HG03060 (cell line): Measurements from ENCODE around the gene CRIM1.
"Not testable (repeated sequence)": the region's sequence is repeated elsewhere in the genome, so short reads cannot be mapped to it uniquely, and the experiment has no call there.

ENCODE experiments used
- ATAC-seq: cut with Tn5 transposase; IDR thresholded peaks from one replicate; pipeline ENCODE4 v1.9.1; 2021; ENCODE audit warnings: low read depth, moderate number of reproducible peaks; ENCODE audit not compliant: unreplicated experiment

The CRIM1 gene

DNA sequence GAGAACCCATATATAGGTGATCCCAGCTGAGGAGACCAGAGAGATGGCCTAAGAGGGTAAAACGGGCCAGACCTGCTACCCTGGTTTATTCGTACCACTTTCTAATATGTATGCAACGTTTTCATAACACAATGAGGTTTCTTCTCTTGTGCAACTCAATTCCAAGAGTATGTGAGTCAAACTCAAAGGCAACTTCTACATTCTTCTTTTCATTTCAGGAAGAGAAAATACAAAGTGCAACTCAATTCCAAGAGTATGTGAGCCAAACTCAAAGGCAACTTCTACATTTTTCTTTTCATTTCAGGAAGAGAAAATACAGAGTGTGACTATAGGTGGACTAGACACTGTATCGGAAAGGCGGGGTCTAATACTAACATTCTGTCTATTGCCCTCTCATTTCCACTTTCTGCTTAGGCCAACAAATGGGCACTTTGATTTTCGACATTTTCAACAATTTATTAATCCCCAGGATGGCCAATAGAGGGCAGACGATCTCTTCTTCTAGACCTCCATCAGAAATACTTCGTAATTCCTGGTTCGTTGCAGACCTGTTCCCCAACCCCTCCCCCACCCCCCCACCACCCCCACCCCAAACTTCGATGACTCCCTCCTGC, 3.7 kb upstream of the CRIM1 start:
- ATAC-seq: no peak

- no peak for ATAC-seq
Measured at GRCh38 chr2:36352701-36353100, 2.9 kb upstream of the CRIM1 start.

- ATAC-seq: no peak
Measured at GRCh38 chr2:36354811-36355150, 797 bp upstream of the CRIM1 start.

DNA sequence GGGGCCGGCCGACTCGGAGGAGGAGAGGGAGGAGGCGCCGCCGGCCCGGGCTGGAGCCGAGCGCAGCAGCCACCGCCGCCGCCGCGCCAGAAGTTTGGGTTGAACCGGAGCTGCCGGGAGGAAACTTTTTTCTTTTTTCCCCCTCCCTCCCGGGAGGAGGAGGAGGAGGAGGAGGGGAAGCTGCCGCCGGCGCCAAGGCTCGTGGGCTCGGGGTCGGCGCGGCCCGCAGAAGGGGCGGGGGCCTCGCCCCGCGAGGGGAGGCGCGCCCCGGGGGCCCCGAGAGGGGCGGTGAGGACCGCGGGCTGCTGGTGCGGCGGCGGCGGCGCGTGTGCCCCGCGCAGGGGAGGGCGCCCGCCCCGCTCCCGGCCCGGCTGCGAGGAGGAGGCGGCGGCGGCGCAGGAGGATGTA, 316 bp downstream of the CRIM1 start:
- ATAC-seq: no peak

DNA sequence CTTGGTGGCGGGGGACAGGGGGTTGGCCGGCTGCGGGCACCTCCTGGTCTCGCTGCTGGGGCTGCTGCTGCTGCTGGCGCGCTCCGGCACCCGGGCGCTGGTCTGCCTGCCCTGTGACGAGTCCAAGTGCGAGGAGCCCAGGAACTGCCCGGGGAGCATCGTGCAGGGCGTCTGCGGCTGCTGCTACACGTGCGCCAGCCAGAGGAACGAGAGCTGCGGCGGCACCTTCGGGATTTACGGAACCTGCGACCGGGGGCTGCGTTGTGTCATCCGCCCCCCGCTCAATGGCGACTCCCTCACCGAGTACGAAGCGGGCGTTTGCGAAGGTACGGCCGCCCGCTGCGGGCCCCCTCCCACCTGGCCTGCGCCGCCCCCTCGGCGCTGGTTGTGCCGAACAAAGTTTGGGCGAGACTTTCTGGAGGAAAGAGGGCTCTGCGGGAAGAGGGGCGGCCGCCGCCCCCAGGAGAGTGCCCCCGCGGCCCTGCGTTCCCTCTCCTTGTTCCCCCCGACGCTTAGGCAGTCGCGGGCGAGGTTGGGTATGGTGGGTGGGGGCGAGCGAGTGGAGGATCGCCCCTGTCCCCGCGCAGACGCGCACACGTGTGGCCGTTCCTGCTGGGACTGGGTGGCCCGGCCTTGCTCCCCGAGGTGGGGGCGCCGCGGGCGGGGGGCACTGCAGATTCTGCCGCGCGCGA, 866 bp downstream of the CRIM1 start:
- no peak for ATAC-seq

- ATAC-seq: peak; percentile 29
Measured at GRCh38 chr2:36356990-36357846, 1.6 kb downstream of the CRIM1 start.

DNA sequence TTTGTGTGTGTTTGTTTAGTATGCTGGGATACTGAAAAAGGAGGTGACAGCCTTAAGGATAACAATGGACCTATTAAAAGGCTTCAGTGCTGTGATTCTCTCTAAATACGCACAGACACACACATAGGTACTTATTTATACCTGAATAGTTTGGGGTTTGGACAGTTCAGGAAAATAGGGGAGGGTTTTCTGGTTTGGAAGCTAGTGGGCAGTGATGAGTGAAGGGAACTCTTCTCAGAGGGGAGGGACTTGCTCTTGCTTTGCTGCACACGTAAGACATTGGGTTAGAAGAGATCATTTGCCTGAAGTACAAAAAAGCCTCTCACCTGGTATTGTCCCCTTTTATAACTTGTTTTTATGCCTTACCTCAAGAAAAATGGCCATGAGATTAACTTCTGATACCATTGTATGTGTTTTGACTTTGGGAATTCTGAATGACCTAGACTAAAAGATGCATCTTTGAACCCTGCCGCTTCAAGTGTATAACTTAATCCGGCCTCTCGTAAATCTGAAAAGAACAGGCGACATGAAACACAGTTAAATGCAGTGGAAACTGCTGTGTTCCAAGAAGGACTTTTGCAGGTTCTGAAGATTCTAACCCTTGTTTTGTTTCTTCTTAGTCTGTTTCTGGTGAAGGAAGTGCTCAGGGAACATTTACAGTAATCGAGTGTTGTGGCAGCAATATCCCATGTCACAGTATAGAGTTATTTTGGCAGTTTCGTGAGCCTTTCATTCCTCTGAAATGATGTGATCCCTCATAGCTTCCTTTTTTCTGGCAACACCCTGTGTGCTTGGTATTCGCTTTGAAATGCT, 2.5 kb downstream of the CRIM1 start:
- ATAC-seq: no peak

- no peak for ATAC-seq
Measured at GRCh38 chr2:36359067-36359466, 3.5 kb downstream of the CRIM1 start.

DNA sequence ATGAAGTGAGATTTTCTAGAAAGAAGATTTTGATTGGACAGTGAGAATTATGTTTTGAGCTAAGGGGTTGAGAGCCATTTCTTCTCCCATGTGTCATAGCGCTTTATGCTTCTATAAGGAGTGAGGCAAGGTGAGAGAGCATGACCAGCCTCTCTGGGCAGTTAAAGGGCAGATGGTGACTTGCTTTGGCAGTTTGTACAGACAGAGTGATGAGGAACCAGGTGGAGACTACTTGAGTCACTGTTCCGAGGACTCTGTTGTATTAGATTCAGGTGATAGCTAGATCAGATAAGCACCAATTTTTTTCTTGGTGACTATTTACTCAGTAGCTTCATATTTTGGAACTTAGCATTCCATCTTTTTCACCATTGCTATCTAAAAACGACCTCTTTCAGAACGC, 4.5 kb downstream of the CRIM1 start:
- ATAC-seq: no peak

- no peak for ATAC-seq
Measured at GRCh38 chr2:36360834-36361233, 5.3 kb downstream of the CRIM1 start.

DNA sequence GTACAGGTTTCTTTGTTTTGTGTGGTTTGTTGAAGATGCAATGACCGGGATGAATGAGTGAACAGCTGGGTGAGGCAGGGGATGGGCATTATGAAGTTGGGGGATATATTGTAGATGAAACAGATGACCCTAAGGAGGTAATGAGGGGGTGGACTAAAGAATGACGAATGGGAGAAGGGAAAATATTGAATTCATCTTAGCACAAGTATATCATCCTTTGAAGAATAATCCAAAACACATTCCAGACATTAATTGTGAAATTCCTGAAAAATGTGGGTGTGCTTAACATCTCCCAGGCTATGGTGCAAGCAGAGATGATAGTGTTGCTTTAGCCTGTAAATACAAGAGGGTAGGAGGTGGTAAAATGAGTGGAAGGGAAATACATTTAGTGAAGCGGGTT, 5.8 kb downstream of the CRIM1 start:
- ATAC-seq: no peak

- ATAC-seq: no peak
Measured at GRCh38 chr2:36362291-36362690, 6.7 kb downstream of the CRIM1 start.

DNA sequence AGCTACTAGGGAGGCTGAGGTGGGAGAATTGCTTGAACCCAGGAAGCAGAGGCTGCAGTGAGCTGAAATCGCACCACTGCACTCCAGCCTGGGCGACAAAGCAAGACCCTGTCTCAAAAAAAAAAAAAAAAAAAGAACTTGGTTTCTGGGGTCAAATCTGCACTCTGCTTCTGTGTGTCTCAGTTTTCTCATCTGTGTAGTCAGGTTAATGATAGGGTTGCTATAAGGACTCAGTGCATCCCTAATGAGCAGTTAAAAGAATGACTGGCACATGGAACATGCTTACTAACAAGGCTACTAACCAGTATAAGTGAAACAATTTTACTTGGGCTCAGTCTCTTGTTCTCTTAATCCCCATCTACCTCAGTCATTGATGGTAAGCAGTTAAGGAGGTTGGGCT, 7.5 kb downstream of the CRIM1 start:
- ATAC-seq: not testable (repeated sequence)

DNA sequence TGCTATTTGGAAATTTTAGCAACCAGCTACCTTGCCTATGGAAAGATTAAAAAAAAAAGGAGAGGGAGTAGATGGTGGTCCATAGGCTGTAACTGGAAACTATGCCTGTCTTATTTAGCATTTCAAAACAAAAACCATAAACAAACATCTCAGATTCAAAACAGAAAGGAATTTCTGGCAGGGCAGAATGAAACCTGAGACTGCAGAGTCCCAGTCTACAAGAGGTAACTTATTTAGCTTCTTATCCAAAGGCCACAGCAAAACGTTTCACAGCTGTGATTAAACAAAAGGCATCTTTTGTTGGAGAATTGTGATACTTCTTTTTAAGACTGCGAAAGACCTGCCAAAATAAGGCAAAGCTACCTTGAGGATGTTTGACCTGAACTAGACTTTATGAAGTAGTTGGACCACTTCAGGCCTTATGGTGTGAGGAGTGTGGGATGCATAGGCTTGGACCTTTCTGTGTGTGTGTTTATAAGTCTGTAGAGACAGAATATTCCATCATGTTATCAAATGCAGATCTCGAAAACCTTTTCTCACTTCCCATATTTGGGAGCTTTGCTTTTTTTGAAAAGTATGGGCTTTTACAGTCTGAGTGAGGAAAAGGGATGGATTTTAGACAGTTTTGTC, 11.0 kb downstream of the CRIM1 start:
- ATAC-seq: no peak

DNA sequence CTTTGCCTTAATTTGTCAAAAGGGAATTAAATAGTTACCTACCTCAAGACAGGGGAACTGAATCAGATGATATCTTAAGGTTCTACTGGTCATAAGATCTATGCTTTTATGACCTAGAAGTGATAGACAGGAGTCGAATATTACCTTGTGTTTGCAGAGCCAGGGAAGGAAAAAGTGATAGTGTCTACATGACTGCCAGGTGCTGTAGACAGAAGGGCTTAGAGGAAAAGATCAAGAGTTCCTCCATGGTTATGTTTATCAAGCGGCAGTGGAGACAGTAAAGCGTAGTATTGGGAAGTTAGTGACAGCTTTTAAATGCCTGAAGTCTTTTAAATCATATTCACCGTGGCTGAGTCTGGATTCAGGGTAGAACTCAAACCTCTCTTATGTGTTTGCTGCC, 11.9 kb downstream of the CRIM1 start:
- no peak for ATAC-seq

- no peak for ATAC-seq
Measured at GRCh38 chr2:36367895-36368353, 12.3 kb downstream of the CRIM1 start.

DNA sequence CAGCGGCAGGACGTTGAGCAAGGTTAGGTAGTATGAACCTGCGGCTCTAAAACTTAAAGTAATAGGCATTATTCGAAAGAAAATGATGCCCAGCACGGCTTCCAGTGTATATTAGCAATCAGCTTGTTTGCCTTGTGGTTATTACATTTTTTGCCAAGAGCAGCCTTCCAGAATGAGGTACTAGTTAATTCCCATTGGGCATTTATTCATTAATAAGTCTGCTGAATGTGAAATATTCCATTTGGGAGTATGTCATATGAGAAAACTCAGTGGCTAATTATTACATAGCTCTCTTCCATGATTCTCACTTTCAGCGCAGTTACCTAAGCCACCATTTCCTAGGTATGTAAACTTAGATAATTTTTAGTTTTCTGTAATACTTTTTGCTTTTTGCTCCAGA, 12.9 kb downstream of the CRIM1 start:
- ATAC-seq: no peak

DNA sequence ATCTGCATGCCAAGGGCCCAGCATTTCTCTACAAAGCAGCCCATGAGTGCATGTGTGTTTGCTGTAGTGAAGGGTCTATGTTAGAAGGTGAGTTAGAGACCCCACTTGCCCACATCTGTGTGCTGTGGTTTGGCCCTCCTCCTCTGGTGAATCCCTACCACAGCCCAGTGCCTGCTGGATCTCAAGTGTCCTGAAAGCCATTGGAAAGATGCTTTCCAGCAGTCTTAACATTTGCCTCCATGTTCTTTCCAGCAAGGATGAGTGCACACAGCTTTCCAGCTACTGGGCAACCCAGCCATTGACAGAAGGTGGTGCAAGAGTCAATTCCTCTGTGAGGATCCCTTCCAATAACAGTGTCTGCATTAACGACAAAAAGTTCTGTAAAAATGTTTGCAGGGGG, 13.6 kb downstream of the CRIM1 start:
- ATAC-seq: no peak

DNA sequence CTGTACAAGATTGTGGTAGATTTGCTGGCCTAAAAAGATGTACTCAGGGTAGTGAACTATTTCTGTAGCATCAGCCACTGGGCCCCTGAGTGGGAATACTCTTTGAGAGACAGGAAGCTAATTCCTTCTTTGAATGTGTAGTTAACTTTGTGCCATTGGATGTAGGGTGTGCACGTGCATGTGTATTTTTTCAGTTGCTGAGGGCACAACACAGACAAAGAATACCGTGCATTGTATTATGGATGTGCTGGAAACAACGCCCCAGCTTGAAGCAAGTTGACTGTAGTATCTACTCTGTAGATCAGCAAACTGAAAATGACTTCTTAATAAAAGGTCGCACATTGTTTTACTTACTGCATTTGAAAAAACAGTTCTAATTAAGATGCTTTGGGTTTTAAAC, 14.1 kb downstream of the CRIM1 start:
- ATAC-seq: no peak

DNA sequence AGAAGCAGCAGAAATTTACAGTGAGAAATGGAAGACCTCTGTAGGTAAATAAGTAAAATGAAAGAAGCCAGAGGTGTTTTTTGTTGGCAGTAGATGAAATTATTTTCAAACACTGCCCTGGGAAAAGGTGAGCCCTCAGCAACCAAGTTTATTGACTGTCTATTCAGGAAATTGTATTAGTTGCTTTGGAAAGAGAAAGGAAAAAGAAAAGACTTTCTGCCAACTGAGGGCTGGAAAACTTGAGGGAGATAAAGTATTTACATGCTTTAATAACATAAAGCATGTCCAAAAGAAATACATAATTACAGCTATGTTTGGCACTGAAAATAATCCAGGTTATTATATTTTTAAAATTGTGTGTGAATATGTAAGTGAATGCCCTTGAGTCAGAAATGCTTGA, 14.7 kb downstream of the CRIM1 start:
- ATAC-seq: no peak
